OCI-LY1 (cell line): ENCODE results near the gene TICRR.

ENCODE experiments used
- H2AFZ ChIP-seq: fragments of 200-600 bp; sonication (generic), shearing (Covaris generic); 2 replicates; pipeline ENCODE4 v1.6.0; 2014; ENCODE audit warnings: antibody characterized with exemption, mild to moderate bottlenecking, low read length
- H3F3A ChIP-seq: fragments of 200-600 bp; sonication (generic), shearing (Covaris generic); 2 replicates; pipeline ENCODE4 v1.6.0; 2014; ENCODE audit warnings: mild to moderate bottlenecking, antibody characterized with exemption, low read length, moderate library complexity; ENCODE audit not compliant: insufficient read depth
- H3K27ac ChIP-seq: fragments of 200-600 bp; sonication (generic); 2 replicates; pipeline ENCODE4 v1.5.1; 2014; ENCODE audit warnings: low read length, mixed run types, mild to moderate bottlenecking, low read depth; ENCODE audit not compliant: poor library complexity, severe bottlenecking
- H3K27me3 ChIP-seq: fragments of 200-600 bp; sonication (generic); 2 replicates; pipeline ENCODE4 v1.6.0; 2014; ENCODE audit warnings: antibody characterized with exemption, mild to moderate bottlenecking, low read length, moderate library complexity; ENCODE audit not compliant: insufficient read depth
- H3K36me3 ChIP-seq: fragments of 200-600 bp; sonication (generic); 2 replicates; pipeline ENCODE4 v1.6.1; 2014; ENCODE audit warnings: mild to moderate bottlenecking, antibody characterized with exemption, low read length, moderate library complexity, mixed read lengths; ENCODE audit not compliant: insufficient read depth
- H3K4me1 ChIP-seq: fragments of 200-600 bp; sonication (generic); 2 replicates; pipeline ENCODE4 v1.5.1; 2014; ENCODE audit warnings: mild to moderate bottlenecking, low read length, moderate library complexity; ENCODE audit not compliant: insufficient read depth, severe bottlenecking
- H3K4me2 ChIP-seq: fragments of 200-600 bp; sonication (generic), shearing (Covaris generic); 2 replicates; pipeline ENCODE4 v1.6.1; 2014; ENCODE audit warnings: low read length
- H3K4me3 ChIP-seq: fragments of 200-600 bp; sonication (generic); 2 replicates; pipeline ENCODE4 v1.5.1; 2014; ENCODE audit warnings: low read length, low read depth, mild to moderate bottlenecking, mixed read lengths; ENCODE audit not compliant: poor library complexity, severe bottlenecking
- H3K79me2 ChIP-seq: fragments of 200-600 bp; shearing (Covaris generic); 2 replicates; pipeline ENCODE4 v1.6.1; 2016; ENCODE audit warnings: mixed run types, low read length, mixed read lengths; ENCODE audit not compliant: insufficient read depth
- H3K9ac ChIP-seq: fragments of 200-600 bp; sonication (generic), shearing (Covaris generic); 2 replicates; pipeline ENCODE4 v1.6.1; 2014; ENCODE audit warnings: mild to moderate bottlenecking, low read length, mixed read lengths
- H3K9me2 ChIP-seq: fragments of 200-600 bp; sonication (generic), shearing (Covaris generic); 2 replicates; pipeline ENCODE4 v1.6.1; 2014; ENCODE audit warnings: low read depth, mild to moderate bottlenecking, low read length, mixed read lengths
- H3K9me3 ChIP-seq: fragments of 200-600 bp; shearing (Covaris generic); 2 replicates; pipeline ENCODE4 v1.6.1; 2014; ENCODE audit warnings: low read length, mixed read lengths
- H4K20me1 ChIP-seq: fragments of 200-600 bp; sonication (generic), shearing (Covaris generic); 2 replicates; pipeline ENCODE4 v1.6.0; 2016; ENCODE audit warnings: mild to moderate bottlenecking, low read length; ENCODE audit not compliant: insufficient read depth
- CTCF ChIP-seq: fragments of 200-600 bp; sonication (generic), shearing (Covaris generic); IDR thresholded peaks from 2 replicates; pipeline ENCODE4 v1.5.1; 2017; ENCODE audit warnings: mild to moderate bottlenecking, antibody characterized with exemption, low read length, moderate library complexity, mixed read lengths
- EZH2 ChIP-seq: fragments of 200-600 bp; sonication (generic), shearing (Covaris generic); IDR thresholded peaks from 2 replicates; pipeline ENCODE4 v1.8.0; 2017; ENCODE audit warnings: borderline replicate concordance, mixed run types, mild to moderate bottlenecking, antibody characterized with exemption, low read length, moderate library complexity, mixed read lengths

The TICRR gene

GRCh38 chr15:89657686-89658200, 82.5 kb downstream of the TICRR start:
- H3K79me2 ChIP-seq, result no peaks in the 10 kb centered on the region
- H3F3A ChIP-seq, result no peaks in the 10 kb centered on the region
- H3K27ac ChIP-seq, result no peak overlapping the region
- H3K4me2 ChIP-seq, result no peak overlapping the region
- no peaks in the 10 kb centered on the region for H3K9me2 ChIP-seq
- no peak overlapping the region for H3K4me3 ChIP-seq
- H3K27me3 ChIP-seq, result no peaks in the 10 kb centered on the region
- no peaks in the 10 kb centered on the region for H3K4me1 ChIP-seq
- no peaks in the 10 kb centered on the region for H4K20me1 ChIP-seq
- H3K36me3 ChIP-seq, result no peaks in the 10 kb centered on the region
- no peaks in the 10 kb centered on the region for H3K9me3 ChIP-seq
- H2AFZ ChIP-seq, result no peak overlapping the region
- H3K9ac ChIP-seq, result no peak overlapping the region
- TF ChIP-seq CTCF (no peak), EZH2 (no peak)

- no peak for TF ChIP-seq CTCF
- TF ChIP-seq EZH2, result no peak
- H3K4me2 ChIP-seq, result no peak overlapping the region
- H2AFZ ChIP-seq, result no peak overlapping the region
Observed at GRCh38 chr15:89659295-89659694, 84.0 kb downstream of the TICRR start.

GRCh38 chr15:89660556-89660955, 85.3 kb downstream of the TICRR start:
- no peak overlapping the region for H3K27ac ChIP-seq
- no peaks in the 10 kb centered on the region for H3K4me1 ChIP-seq
- no peak overlapping the region for H3K4me2 ChIP-seq
- H3K79me2 ChIP-seq, result no peaks in the 10 kb centered on the region
- TF ChIP-seq CTCF (no peak), EZH2 (no peak)
- H2AFZ ChIP-seq, result no peak overlapping the region
- H3K27me3 ChIP-seq, result no peaks in the 10 kb centered on the region
- H3K36me3 ChIP-seq, result no peaks in the 10 kb centered on the region
- H3K4me3 ChIP-seq, result no peak overlapping the region
- no peaks in the 10 kb centered on the region for H4K20me1 ChIP-seq
- no peak overlapping the region for H3K9ac ChIP-seq
- H3F3A ChIP-seq, result no peaks in the 10 kb centered on the region
- no peaks in the 10 kb centered on the region for H3K9me2 ChIP-seq
- H3K9me3 ChIP-seq, result no peaks in the 10 kb centered on the region

More at GRCh38 chr15:89659295-89659694, 84.0 kb downstream of the TICRR start:
- no peaks in the 10 kb centered on the region for H3K9me3 ChIP-seq
- H3K27ac ChIP-seq, result no peak overlapping the region
- no peaks in the 10 kb centered on the region for H3F3A ChIP-seq
- no peaks in the 10 kb centered on the region for H3K27me3 ChIP-seq
- no peak overlapping the region for H3K4me3 ChIP-seq
- H4K20me1 ChIP-seq, result no peaks in the 10 kb centered on the region
- no peaks in the 10 kb centered on the region for H3K36me3 ChIP-seq
- H3K79me2 ChIP-seq, result no peaks in the 10 kb centered on the region
- H3K9ac ChIP-seq, result no peak overlapping the region
- H3K9me2 ChIP-seq, result no peaks in the 10 kb centered on the region
- no peaks in the 10 kb centered on the region for H3K4me1 ChIP-seq
